Stimulated activated CD8-positive, alpha-beta memory T cell treated with anti-CD3 and anti-CD28 coated beads, Interleukin-7, amount 100 ng/mL, for 24 hours (primary cell): ENCODE results near the gene MAGEA6.
"Not testable (repeated sequence)": the region's sequence is repeated elsewhere in the genome, so short reads cannot be mapped to it uniquely, and the experiment has no call there.

Source experiments
- DNase-seq: peaks from one replicate; pipeline ENCODE4 v3.0.0-alpha.2; 2020; ENCODE audit warnings: low read depth

MAGEA6 gene

GRCh38 chrX:152769549-152770289 lies at the start of gene MAGEA6:
TSS of gene MAGEA6 (minus strand) at chrX:152769689. CDS start at chrX:152767650, 2,039 bp downstream.
- DNase-seq, result not testable (repeated sequence)

GRCh38 chrX:152819266-152819665 lies 49.8 kb upstream of the MAGEA6 start:
- no peak for DNase-seq

- no peak for DNase-seq
Observed at GRCh38 chrX:152818356-152818755, 48.9 kb upstream of the MAGEA6 start.

GRCh38 chrX:152817078-152817764 lies 47.7 kb upstream of the MAGEA6 start:
- DNase-seq, result no peak

- DNase-seq, result no peak
Observed at GRCh38 chrX:152814048-152814447, 44.6 kb upstream of the MAGEA6 start.

- no peak for DNase-seq
Observed at GRCh38 chrX:152813206-152813605, 43.7 kb upstream of the MAGEA6 start.

- no peak for DNase-seq
Observed at GRCh38 chrX:152810403-152810802, 40.9 kb upstream of the MAGEA6 start.

- DNase-seq, result no peak
Observed at GRCh38 chrX:152806035-152806434, 36.5 kb upstream of the MAGEA6 start.

GRCh38 chrX:152798945-152799344 lies 29.5 kb upstream of the MAGEA6 start:
- DNase-seq, result no peak

GRCh38 chrX:152787062-152787461 lies 17.6 kb upstream of the MAGEA6 start:
- not testable (repeated sequence) for DNase-seq

- not testable (repeated sequence) for DNase-seq
Observed at GRCh38 chrX:152766562-152766961, 2.9 kb downstream of the MAGEA6 start.

GRCh38 chrX:152761582-152761981 lies 7.9 kb downstream of the MAGEA6 start:
- not testable (repeated sequence) for DNase-seq

- not testable (repeated sequence) for DNase-seq
Observed at GRCh38 chrX:152759544-152759943, 9.9 kb downstream of the MAGEA6 start.

- not testable (repeated sequence) for DNase-seq
Observed at GRCh38 chrX:152758918-152759317, 10.6 kb downstream of the MAGEA6 start, which contains the start of gene CSAG3. TSS of gene CSAG3 (plus strand) at chrX:152759218.

GRCh38 chrX:152754871-152755270 lies 14.6 kb downstream of the MAGEA6 start:
- not testable (repeated sequence) for DNase-seq

GRCh38 chrX:152753686-152754650 lies 15.5 kb downstream of the MAGEA6 start, which contains the start of gene MAGEA2:
TSS of gene MAGEA2 (minus strand) at chrX:152753842. CDS start at chrX:152751363, 2,479 bp downstream.
- not testable (repeated sequence) for DNase-seq

GRCh38 chrX:152738560-152738959 lies 30.9 kb downstream of the MAGEA6 start:
- DNase-seq, result no peak

- DNase-seq, result not testable (repeated sequence)
Observed at GRCh38 chrX:152736528-152736927, 33.0 kb downstream of the MAGEA6 start.

- DNase-seq, result no peak
Observed at GRCh38 chrX:152735860-152736511, 33.5 kb downstream of the MAGEA6 start.

- DNase-seq, result no peak
Observed at GRCh38 chrX:152735101-152735500, 34.4 kb downstream of the MAGEA6 start.

GRCh38 chrX:152734143-152734858 lies 35.2 kb downstream of the MAGEA6 start:
- DNase-seq, result not testable (repeated sequence)
